OCI-LY7 (cell line): ENCODE measurements around the gene MRAS.

ENCODE experiments used
- EZH2phosphoT487 ChIP-seq: fragments of 200-600 bp; sonication (generic); IDR thresholded peaks from 2 replicates; pipeline ENCODE4 v1.6.1; 2018; ENCODE audit warnings: low read depth, borderline replicate concordance, mild to moderate bottlenecking, mixed run types, antibody characterized with exemption, low read length, moderate library complexity, mixed read lengths
- TF ChIP-seq, protein P1 (sequence below): fragments of 200-600 bp; sonication (generic); conservative IDR thresholded peaks from 2 replicates; pipeline ENCODE4 v1.5.1; 2014; ENCODE audit warnings: mild to moderate bottlenecking, antibody characterized with exemption, low read length, moderate library complexity, mixed read lengths

- TF ChIP-seq, protein P1, sequence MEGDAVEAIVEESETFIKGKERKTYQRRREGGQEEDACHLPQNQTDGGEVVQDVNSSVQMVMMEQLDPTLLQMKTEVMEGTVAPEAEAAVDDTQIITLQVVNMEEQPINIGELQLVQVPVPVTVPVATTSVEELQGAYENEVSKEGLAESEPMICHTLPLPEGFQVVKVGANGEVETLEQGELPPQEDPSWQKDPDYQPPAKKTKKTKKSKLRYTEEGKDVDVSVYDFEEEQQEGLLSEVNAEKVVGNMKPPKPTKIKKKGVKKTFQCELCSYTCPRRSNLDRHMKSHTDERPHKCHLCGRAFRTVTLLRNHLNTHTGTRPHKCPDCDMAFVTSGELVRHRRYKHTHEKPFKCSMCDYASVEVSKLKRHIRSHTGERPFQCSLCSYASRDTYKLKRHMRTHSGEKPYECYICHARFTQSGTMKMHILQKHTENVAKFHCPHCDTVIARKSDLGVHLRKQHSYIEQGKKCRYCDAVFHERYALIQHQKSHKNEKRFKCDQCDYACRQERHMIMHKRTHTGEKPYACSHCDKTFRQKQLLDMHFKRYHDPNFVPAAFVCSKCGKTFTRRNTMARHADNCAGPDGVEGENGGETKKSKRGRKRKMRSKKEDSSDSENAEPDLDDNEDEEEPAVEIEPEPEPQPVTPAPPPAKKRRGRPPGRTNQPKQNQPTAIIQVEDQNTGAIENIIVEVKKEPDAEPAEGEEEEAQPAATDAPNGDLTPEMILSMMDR = no peak
- TF ChIP-seq EZH2phosphoT487 = no peak
Observed at GRCh38 chr3:138404121-138404520, 55.7 kb downstream of the MRAS start.
